Activated naive CD4-positive, alpha-beta T cell treated with anti-CD3 and anti-CD28 coated beads, Interleukin-2, amount 50 U/mL, for 16 hours (primary cell): ENCODE results near the gene DDX39B.
"Not testable (repeated sequence)": the region's sequence is repeated elsewhere in the genome, so short reads cannot be mapped to it uniquely, and the experiment has no call there.

Experiments used
- DNase-seq: peaks from one replicate; pipeline ENCODE4 v3.0.0-alpha.2; 2020

Gene DDX39B

GRCh38 chr6:31541658-31542521 is at the start of gene DDX39B:
DDX39B (minus strand) TSS chr6:31542003; CDS start chr6:31540532, 1,471 bp downstream.
- peak; percentile 94 for DNase-seq

GRCh38 chr6:31590691-31591090 is 48.9 kb upstream of the DDX39B start:
- DNase-seq: not testable (repeated sequence)

GRCh38 chr6:31588871-31589650 is 47.3 kb upstream of the DDX39B start:
- no peak for DNase-seq

- no peak for DNase-seq
These were observed 46.3 kb upstream of the DDX39B start for GRCh38 chr6:31587791-31588777.

GRCh38 chr6:31586599-31587281 is 44.9 kb upstream of the DDX39B start:
- no peak for DNase-seq

- no peak for DNase-seq
These were observed 44.2 kb upstream of the DDX39B start, which contains the start of gene LST1 for GRCh38 chr6:31586008-31586407. LST1 (plus strand) TSS chr6:31586277; CDS start chr6:31587300, 1,023 bp downstream.

GRCh38 chr6:31585491-31585890 is 43.7 kb upstream of the DDX39B start:
- DNase-seq: no peak

- DNase-seq: peak; percentile 45
These were observed 40.4 kb upstream of the DDX39B start, which contains the start of gene LTB for GRCh38 chr6:31582230-31582643. LTB (minus strand) TSS chr6:31582424; CDS start chr6:31582417, 7 bp downstream.

GRCh38 chr6:31581434-31582229 is 39.8 kb upstream of the DDX39B start:
- DNase-seq: no peak

- peak; percentile 90 for DNase-seq
These were observed 39.1 kb upstream of the DDX39B start for GRCh38 chr6:31580807-31581433.

- no peak for DNase-seq
These were observed 38.6 kb upstream of the DDX39B start for GRCh38 chr6:31580438-31580740.

- DNase-seq: no peak
These were observed 38.0 kb upstream of the DDX39B start for GRCh38 chr6:31579546-31580437.

- no peak for DNase-seq
These were observed 37.3 kb upstream of the DDX39B start for GRCh38 chr6:31579119-31579505.

- DNase-seq: no peak
These were observed 36.6 kb upstream of the DDX39B start for GRCh38 chr6:31578184-31579118.

- DNase-seq: no peak
These were observed 35.8 kb upstream of the DDX39B start for GRCh38 chr6:31577579-31577966.

- DNase-seq: no peak
These were observed 35.2 kb upstream of the DDX39B start for GRCh38 chr6:31576897-31577578.

- no peak for DNase-seq
These were observed 34.3 kb upstream of the DDX39B start for GRCh38 chr6:31575952-31576685.
